Calu3 (cell line): ENCODE data around the gene TANC1. TPM values are rescaled to one million over a fixed set of nuclear protein-coding genes. Genes with fewer than 3 reads are reported as not detected.
A peak's percentile ranks its signal among the peaks of the same experiment; 100 is the strongest.

Experiments
- BruUV-seq: library from RNA; stranded (reverse); fragments of 400-500 nt; replicated peaks from 2 replicates; lab custom pipeline; 2021; lab: Mats Ljungman, UMichigan
- CTCF ChIA-PET: fragments of 300-600 bp; sonication (Branson Sonifier 250); formaldehyde crosslinking; loops from one replicate; lab custom pipeline; 2022; ENCODE audit warnings: antibody characterized with exemption; lab: Charles Lee
- DNase-seq: peaks from one replicate; pipeline ENCODE4 v3.0.0; 2022
- H3K27ac Mint-ChIP-seq: one replicate; pipeline ENCODE4 v1.8.0; 2022; ENCODE audit warnings: mixed read lengths; ENCODE audit not compliant: unreplicated experiment
- H3K27me3 Mint-ChIP-seq: one replicate; pipeline ENCODE4 v1.8.0; 2022; ENCODE audit warnings: mixed read lengths; ENCODE audit not compliant: unreplicated experiment
- H3K36me3 Mint-ChIP-seq: one replicate; pipeline ENCODE4 v1.8.0; 2022; ENCODE audit warnings: mild to moderate bottlenecking, moderate library complexity, mixed read lengths; ENCODE audit not compliant: insufficient read depth, unreplicated experiment
- H3K4me1 Mint-ChIP-seq: one replicate; pipeline ENCODE4 v1.8.0; 2022; ENCODE audit warnings: mild to moderate bottlenecking, low read depth, mixed read lengths; ENCODE audit not compliant: unreplicated experiment
- H3K4me3 Mint-ChIP-seq: one replicate; pipeline ENCODE4 v1.8.0; 2022; ENCODE audit warnings: mild to moderate bottlenecking, low read depth, moderate library complexity, mixed read lengths; ENCODE audit not compliant: unreplicated experiment
- H3K9me3 Mint-ChIP-seq: one replicate; pipeline ENCODE4 v1.8.0; 2022; ENCODE audit warnings: low read depth, mixed read lengths; ENCODE audit not compliant: unreplicated experiment
- intact Hi-C: fragments of 100-400 bp; cut with micrococcal nuclease; formaldehyde crosslinking; loops from one replicate; pipeline ENCODE4 v1.10.0; 2022; ENCODE audit not compliant: unreplicated experiment
- total RNA-seq: library from RNA; stranded (reverse); gene quantifications from 2 replicates; pipeline ENCODE4 v1.2.3, GENCODE V29; 2022
- TF ChIP-seq, protein P1 (sequence below): fragments of 200-600 bp; IDR thresholded peaks from one replicate; pipeline ENCODE4 v1.8.0; 2022; ENCODE audit warnings: antibody characterized with exemption; ENCODE audit not compliant: unreplicated experiment

Gene TANC1
- total RNA-seq, 1 experiment from 2014 or later = 41.2 TPM

DNA sequence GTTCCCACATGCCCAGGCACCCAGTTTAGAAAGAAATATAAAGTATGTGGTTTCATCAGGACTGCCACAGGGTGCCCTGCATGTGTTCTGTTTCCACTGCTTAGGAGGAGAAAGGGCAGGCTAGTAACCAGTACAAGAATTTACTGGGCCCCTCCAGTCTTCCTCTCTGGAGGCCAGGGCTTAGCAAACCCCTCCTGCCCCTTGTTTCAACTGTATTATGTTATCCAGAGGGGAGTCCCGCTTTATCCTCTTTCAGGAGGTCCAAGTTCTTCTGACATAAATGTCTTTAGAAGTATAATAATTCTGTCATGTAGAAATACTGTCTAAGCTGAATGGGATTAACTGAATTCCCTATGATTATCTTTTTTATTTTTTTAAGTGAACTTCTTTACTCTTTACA, 185.9 kb downstream of the TANC1 start:
- TF ChIP-seq, protein P1, sequence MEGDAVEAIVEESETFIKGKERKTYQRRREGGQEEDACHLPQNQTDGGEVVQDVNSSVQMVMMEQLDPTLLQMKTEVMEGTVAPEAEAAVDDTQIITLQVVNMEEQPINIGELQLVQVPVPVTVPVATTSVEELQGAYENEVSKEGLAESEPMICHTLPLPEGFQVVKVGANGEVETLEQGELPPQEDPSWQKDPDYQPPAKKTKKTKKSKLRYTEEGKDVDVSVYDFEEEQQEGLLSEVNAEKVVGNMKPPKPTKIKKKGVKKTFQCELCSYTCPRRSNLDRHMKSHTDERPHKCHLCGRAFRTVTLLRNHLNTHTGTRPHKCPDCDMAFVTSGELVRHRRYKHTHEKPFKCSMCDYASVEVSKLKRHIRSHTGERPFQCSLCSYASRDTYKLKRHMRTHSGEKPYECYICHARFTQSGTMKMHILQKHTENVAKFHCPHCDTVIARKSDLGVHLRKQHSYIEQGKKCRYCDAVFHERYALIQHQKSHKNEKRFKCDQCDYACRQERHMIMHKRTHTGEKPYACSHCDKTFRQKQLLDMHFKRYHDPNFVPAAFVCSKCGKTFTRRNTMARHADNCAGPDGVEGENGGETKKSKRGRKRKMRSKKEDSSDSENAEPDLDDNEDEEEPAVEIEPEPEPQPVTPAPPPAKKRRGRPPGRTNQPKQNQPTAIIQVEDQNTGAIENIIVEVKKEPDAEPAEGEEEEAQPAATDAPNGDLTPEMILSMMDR = no peak
- no peak for DNase-seq
- peaks cover 13% of the 10 kb centered on the region for H3K36me3 Mint-ChIP-seq
- intact Hi-C loops = no loop called here
- H3K4me1 Mint-ChIP-seq = peaks cover 13% of the 10 kb centered on the region
- CTCF ChIA-PET = no interaction called here
- H3K4me3 Mint-ChIP-seq = no peak overlapping the region
- H3K27ac Mint-ChIP-seq = no peak overlapping the region
- no TSS peak for BruUV-seq
- no peaks in the 10 kb centered on the region for H3K27me3 Mint-ChIP-seq
- H3K9me3 Mint-ChIP-seq = no peaks in the 10 kb centered on the region

DNA sequence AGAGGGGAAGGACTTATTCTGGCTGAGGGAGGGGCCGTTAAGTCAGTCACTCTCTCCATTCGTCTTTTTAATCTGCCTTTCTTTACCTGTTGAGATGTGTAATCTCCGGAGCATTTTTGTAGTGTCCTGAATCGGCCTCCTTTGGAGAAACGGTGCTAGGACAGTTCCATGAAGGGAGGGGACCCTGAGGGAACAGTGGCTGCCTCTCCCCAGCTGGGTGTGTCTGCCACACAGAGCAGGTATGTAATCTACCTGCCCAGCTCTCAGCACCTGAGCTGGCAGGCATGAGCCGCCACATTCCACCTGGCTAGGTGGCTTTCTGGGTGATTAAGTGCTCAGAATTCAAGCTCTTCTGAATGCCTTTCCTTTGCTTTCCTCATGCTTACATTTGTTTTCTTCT, 186.9 kb downstream of the TANC1 start:
- H3K9me3 Mint-ChIP-seq = no peaks in the 10 kb centered on the region
- intact Hi-C loops = no loop called here
- no TSS peak for BruUV-seq
- H3K36me3 Mint-ChIP-seq = peaks cover 13% of the 10 kb centered on the region
- CTCF ChIA-PET = interaction anchor here (1.0 to 1.1 kb wide), 3 partner anchors 8 to 119 kb away, joined by 3 to 4 read pairs (median 3); no protein-coding TSS in a partner anchor
- H3K27ac Mint-ChIP-seq = peak overlapping the region; percentile 6
- peak overlapping the region; percentile 2 for H3K4me3 Mint-ChIP-seq
- DNase-seq = peak; percentile 67
- TF ChIP-seq, protein P1 = no peak
- peaks cover 13% of the 10 kb centered on the region for H3K4me1 Mint-ChIP-seq
- no peaks in the 10 kb centered on the region for H3K27me3 Mint-ChIP-seq

DNA sequence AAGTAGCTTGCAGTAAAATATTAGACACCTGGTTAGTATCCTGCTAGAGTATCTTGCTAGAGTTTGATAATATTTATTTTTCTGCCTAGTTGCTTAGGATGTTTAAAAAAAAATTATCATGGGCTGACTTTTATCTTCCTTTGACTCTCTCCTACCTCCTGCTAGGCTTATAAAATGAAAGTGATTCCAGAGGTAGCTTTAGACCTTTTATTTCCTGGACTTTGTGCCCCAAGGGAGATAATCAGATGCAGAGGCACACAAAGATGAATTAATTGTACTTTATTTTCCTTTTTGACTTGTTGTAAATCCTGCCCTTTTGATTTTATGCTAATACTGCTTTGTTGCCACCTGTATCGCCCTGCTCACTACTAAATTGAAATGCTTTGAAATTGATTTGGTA, 187.4 kb downstream of the TANC1 start:
- CTCF ChIA-PET = interaction anchor here (1.0 to 1.1 kb wide), 3 partner anchors 8 to 120 kb away, joined by 3 to 4 read pairs (median 3); no protein-coding TSS in a partner anchor
- Mint-ChIP-seq H3K27ac (peak overlapping the region; percentile 13), H3K9me3 (no peaks in the 10 kb centered on the region), H3K36me3 (peaks cover 13% of the 10 kb centered on the region), H3K4me3 (peak overlapping the region; percentile 2), H3K27me3 (no peaks in the 10 kb centered on the region), H3K4me1 (peaks cover 13% of the 10 kb centered on the region)
- no peak for DNase-seq
- TF ChIP-seq, protein P1 = no peak
- BruUV-seq = no TSS peak
- intact Hi-C loops = no loop called here

DNA sequence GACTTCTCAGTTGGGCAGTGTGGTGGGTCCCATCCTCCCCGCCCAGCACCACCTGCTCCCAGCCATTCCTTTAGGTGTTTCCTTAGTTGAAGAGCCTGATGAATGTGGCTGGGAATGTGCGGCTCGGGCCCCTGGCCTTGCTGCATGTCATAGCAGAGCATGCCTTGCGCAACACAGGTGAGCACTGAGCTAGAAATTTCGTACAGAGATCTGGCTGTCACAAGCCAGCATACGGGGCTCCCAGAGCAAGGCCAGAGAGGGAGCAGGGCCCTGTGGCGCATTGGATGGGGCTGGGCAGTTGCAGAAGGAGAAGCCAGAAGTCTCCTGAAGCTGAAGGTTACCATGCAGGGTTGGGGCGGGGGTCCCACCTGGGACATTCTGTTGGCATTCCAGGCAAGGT, 188.4 kb downstream of the TANC1 start:
- no peaks in the 10 kb centered on the region for H3K9me3 Mint-ChIP-seq
- no peaks in the 10 kb centered on the region for H3K27me3 Mint-ChIP-seq
- intact Hi-C loops = no loop called here
- TF ChIP-seq, protein P1 = no peak
- DNase-seq = no peak
- H3K4me3 Mint-ChIP-seq = no peak overlapping the region
- no peak overlapping the region for H3K27ac Mint-ChIP-seq
- H3K36me3 Mint-ChIP-seq = peaks cover 13% of the 10 kb centered on the region
- BruUV-seq = no TSS peak
- CTCF ChIA-PET = interaction anchor here (0.6 kb wide), 1 partner anchor 458 kb away, joined by 3 read pairs; no protein-coding TSS in a partner anchor
- peaks cover 13% of the 10 kb centered on the region for H3K4me1 Mint-ChIP-seq
